Measurements from ENCODE around the gene PTPRD. TPM values are rescaled to one million over a fixed set of nuclear protein-coding genes. Genes with fewer than 3 reads are reported as not detected.

The PTPRD gene
- total RNA-seq, 1 donor from 2014 or later, result 139 TPM

DNA sequence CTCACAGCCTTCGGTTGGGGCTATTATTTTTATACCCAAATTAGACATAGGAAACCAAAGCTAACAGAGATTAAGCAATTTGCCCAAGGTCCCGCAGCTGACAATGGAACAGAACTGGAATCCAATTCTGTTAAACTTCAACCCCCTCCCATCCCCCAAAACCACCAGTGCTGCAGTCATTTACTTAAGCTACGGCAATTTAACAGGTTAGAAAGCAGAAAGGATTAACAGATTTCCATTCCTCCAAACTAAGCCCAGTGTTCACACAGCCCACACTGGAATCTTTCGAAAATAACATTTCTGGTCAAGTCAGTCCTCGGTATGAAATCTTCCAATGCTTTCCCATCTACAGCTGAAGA lies 1790.2 kb downstream of the PTPRD start:
- Mint-ChIP-seq H3K27ac (ENCODE audit: unreplicated experiment) (no peak overlapping the region), H3K4me3 (no peak overlapping the region)
- DNase-seq (ENCODE audit: low read depth, low spot score), result no peak

DNA sequence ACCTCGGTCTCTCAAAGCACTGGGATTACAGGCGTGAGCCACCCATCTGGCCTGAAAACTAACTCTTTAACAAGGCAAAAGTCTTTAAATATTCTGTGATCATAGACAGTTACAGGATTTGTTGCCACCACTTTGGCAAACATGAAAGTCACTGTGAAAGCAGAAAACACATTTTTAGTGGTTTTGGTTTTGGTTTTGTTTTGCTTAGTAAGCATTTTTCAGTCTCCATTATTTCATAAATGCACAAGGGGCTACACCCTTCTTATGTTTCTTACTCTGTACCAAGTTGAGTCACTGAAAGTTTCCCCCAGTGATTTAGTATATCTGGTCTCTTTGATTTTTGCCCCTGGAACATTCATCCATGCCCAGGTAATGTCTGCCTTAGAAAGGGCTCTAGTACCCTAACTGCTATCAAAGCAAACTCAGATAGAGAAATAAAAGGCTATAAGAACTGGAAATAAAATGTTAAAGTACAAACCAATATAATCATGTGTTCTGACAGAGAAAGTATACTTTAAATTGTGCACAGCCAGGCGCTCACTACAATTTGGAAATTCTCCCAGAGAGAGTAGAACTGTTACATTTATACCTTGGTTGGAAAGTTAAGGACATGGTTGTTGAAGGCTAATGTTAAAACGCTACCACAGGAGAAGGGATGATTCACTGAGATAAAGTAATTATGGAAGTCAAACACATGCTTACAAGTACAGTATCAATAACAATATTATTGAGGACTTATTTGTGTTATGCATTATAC lies 1790.7 kb downstream of the PTPRD start:
- H3K36me3 Mint-ChIP-seq (ENCODE audit: low read depth), result peaks cover 8% of the 10 kb centered on the region
- no peak overlapping the region for H3K4me3 Mint-ChIP-seq
- no peak overlapping the region for H3K27ac Mint-ChIP-seq (ENCODE audit: unreplicated experiment)
- peaks cover 4% of the 10 kb centered on the region for H3K9me3 Mint-ChIP-seq
- DNase-seq (ENCODE audit: low read depth, low spot score), result no peak
- H3K27me3 Mint-ChIP-seq (ENCODE audit: low read depth), result no peaks in the 10 kb centered on the region
- TF ChIP-seq, protein P1, sequence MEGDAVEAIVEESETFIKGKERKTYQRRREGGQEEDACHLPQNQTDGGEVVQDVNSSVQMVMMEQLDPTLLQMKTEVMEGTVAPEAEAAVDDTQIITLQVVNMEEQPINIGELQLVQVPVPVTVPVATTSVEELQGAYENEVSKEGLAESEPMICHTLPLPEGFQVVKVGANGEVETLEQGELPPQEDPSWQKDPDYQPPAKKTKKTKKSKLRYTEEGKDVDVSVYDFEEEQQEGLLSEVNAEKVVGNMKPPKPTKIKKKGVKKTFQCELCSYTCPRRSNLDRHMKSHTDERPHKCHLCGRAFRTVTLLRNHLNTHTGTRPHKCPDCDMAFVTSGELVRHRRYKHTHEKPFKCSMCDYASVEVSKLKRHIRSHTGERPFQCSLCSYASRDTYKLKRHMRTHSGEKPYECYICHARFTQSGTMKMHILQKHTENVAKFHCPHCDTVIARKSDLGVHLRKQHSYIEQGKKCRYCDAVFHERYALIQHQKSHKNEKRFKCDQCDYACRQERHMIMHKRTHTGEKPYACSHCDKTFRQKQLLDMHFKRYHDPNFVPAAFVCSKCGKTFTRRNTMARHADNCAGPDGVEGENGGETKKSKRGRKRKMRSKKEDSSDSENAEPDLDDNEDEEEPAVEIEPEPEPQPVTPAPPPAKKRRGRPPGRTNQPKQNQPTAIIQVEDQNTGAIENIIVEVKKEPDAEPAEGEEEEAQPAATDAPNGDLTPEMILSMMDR (conservative IDR thresholded peaks at IDR 0.05), result no peak
- peaks cover 45% of the 10 kb centered on the region for H3K4me1 Mint-ChIP-seq

More for the DNA sequence above, 1790.2 kb downstream of the PTPRD start:
- Mint-ChIP-seq H3K9me3 (peaks cover 4% of the 10 kb centered on the region), H3K27me3 (ENCODE audit: low read depth) (no peaks in the 10 kb centered on the region), H3K4me1 (peaks cover 45% of the 10 kb centered on the region), H3K36me3 (ENCODE audit: low read depth) (peaks cover 8% of the 10 kb centered on the region)
- TF ChIP-seq, protein P1 (conservative IDR thresholded peaks at IDR 0.05), result no peak

DNA sequence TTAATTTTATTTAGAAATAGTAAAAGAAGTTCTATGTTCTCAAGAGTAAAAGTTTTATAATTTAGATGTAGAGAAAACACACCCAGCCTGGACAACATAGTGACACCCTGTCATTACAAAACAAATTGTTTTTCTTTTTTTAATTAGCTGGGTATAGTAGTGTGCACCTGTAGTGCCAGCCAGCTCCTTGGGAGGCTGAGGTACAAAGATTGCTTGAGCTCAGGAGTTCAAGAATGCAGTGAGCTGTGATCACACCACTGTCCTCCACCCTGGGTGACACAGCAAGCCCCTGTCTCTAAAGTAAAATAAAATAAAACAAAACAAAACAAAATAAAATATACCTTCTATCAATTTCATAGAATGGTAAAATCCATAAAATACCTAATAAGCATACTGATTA lies 1795.5 kb downstream of the PTPRD start:
- DNase-seq (ENCODE audit: low read depth, low spot score), result no peak
- peaks cover 41% of the 10 kb centered on the region for H3K4me1 Mint-ChIP-seq
- H3K4me3 Mint-ChIP-seq, result no peak overlapping the region
- peak overlapping the region; percentile 51 for H3K27ac Mint-ChIP-seq (ENCODE audit: unreplicated experiment)
- TF ChIP-seq, protein P1 (conservative IDR thresholded peaks at IDR 0.05), result no peak
- no peaks in the 10 kb centered on the region for H3K36me3 Mint-ChIP-seq (ENCODE audit: low read depth)
- H3K27me3 Mint-ChIP-seq (ENCODE audit: low read depth), result no peaks in the 10 kb centered on the region
- no peaks in the 10 kb centered on the region for H3K9me3 Mint-ChIP-seq

DNA sequence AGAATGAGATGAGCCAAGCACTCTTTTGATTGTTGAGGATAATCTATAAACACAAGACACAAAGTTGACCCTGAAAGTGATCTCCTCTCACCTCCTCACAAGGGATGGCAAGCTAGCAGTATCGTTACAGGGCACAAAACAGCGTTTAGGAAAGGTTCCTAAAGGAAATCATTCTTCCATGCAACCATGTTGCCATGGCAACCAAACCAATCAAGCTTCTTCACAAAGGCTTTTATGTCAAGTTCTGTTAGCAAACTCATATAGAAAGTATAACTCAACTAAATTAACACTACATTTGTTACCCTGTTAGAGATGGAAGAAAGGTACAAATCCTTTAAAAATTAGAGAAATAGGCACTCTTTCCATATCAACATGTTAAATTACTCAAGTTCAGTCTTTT lies 1796.4 kb downstream of the PTPRD start:
- peaks cover 41% of the 10 kb centered on the region for H3K4me1 Mint-ChIP-seq
- H3K36me3 Mint-ChIP-seq (ENCODE audit: low read depth), result peaks cover 3% of the 10 kb centered on the region
- peak; percentile 8 for DNase-seq (ENCODE audit: low read depth, low spot score)

DNA sequence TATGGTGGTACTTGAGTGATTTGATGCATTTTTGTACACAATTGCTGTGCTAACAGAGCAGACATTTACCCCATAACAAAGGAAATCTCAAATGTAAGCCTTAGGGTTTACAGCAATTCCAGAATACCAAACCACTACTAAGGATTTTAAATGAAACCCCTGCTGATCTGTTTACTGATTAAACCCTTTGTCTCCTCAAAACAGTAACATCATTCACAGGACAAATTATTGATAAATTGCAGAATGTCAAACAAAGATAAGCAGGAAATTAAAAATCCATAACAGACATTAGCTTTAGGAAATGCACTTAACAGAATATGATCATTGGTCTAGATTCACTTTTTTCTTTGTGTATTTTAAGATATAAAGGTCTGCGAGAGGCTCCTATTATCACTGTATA lies 1796.9 kb downstream of the PTPRD start:
- Mint-ChIP-seq H3K4me3 (peak overlapping the region; percentile 2), H3K27me3 (ENCODE audit: low read depth) (no peaks in the 10 kb centered on the region), H3K36me3 (ENCODE audit: low read depth) (peaks cover 6% of the 10 kb centered on the region), H3K9me3 (no peaks in the 10 kb centered on the region), H3K4me1 (peaks cover 41% of the 10 kb centered on the region), H3K27ac (ENCODE audit: unreplicated experiment) (peak overlapping the region; percentile 63)
- no peak for DNase-seq (ENCODE audit: low read depth, low spot score)
- TF ChIP-seq, protein P1 (conservative IDR thresholded peaks at IDR 0.05), result no peak

More for the DNA sequence above, 1796.4 kb downstream of the PTPRD start:
- TF ChIP-seq, protein P1 (conservative IDR thresholded peaks at IDR 0.05), result no peak
- Mint-ChIP-seq H3K9me3 (no peaks in the 10 kb centered on the region), H3K27me3 (ENCODE audit: low read depth) (no peaks in the 10 kb centered on the region), H3K4me3 (peak overlapping the region; percentile 2), H3K27ac (ENCODE audit: unreplicated experiment) (peak overlapping the region; percentile 63)

Measured in neural crest cell (in vitro differentiated cells).